GM12873 (cell line): ENCODE measurements around the gene MVP.

Source experiments
- CTCF ChIP-seq: IDR thresholded peaks from 2 replicates; pipeline ENCODE4 v1.5.1; 2012; ENCODE audit warnings: low read depth, mild to moderate bottlenecking, moderate library complexity, low read length, control low read depth; ENCODE audit not compliant: insufficient read depth; ENCODE audit errors: missing control alignments

Gene MVP

GRCh38 chr16:29830774-29831173 is 10.5 kb downstream of the MVP start:
- no peak for TF ChIP-seq CTCF

GRCh38 chr16:29831490-29831889 is 11.2 kb downstream of the MVP start:
- TF ChIP-seq CTCF: no peak

GRCh38 chr16:29834079-29834478 is 13.8 kb downstream of the MVP start:
- TF ChIP-seq CTCF: no peak

GRCh38 chr16:29835926-29836325 is 15.7 kb downstream of the MVP start:
- TF ChIP-seq CTCF: no peak

GRCh38 chr16:29836623-29837022 is 16.4 kb downstream of the MVP start:
- TF ChIP-seq CTCF: no peak

GRCh38 chr16:29837841-29838240 is 17.6 kb downstream of the MVP start:
- TF ChIP-seq CTCF: no peak

- no peak for TF ChIP-seq CTCF
Measured at GRCh38 chr16:29839822-29840221, 19.6 kb downstream of the MVP start.

GRCh38 chr16:29840240-29840639 is 20.0 kb downstream of the MVP start:
- TF ChIP-seq CTCF: no peak
